Fibroblast of gingiva (primary cell): ENCODE results near the gene EP400.

Experiments
- DNase-seq: peaks from one replicate; pipeline ENCODE4 v3.0.0-alpha.2; 2011; ENCODE audit warnings: low read depth

Gene EP400

GRCh38 chr12:131949431-131950181 lies at the start of gene EP400:
TSS of gene EP400 (plus strand) at chr12:131949942. CDS start at chr12:131960620, 10,678 bp downstream.
- peak; percentile 93 for DNase-seq

GRCh38 chr12:131900397-131900796 lies 49.3 kb upstream of the EP400 start:
- no peak for DNase-seq

- no peak for DNase-seq
These were observed 48.1 kb upstream of the EP400 start for GRCh38 chr12:131901431-131902331.

GRCh38 chr12:131902332-131903241 lies 47.2 kb upstream of the EP400 start:
- DNase-seq, result no peak

GRCh38 chr12:131903270-131904255 lies 46.2 kb upstream of the EP400 start:
- no peak for DNase-seq

GRCh38 chr12:131904346-131904745 lies 45.4 kb upstream of the EP400 start:
- DNase-seq, result no peak

GRCh38 chr12:131905081-131905629 lies 44.6 kb upstream of the EP400 start:
- no peak for DNase-seq

- no peak for DNase-seq
These were observed 44.1 kb upstream of the EP400 start for GRCh38 chr12:131905630-131906091.

- DNase-seq, result no peak
These were observed 42.2 kb upstream of the EP400 start for GRCh38 chr12:131907379-131908091.

- no peak for DNase-seq
These were observed 41.4 kb upstream of the EP400 start for GRCh38 chr12:131908092-131909080.

GRCh38 chr12:131909081-131909751 lies 40.5 kb upstream of the EP400 start:
- DNase-seq, result no peak

GRCh38 chr12:131909752-131910219 lies 40.0 kb upstream of the EP400 start:
- DNase-seq, result no peak

- no peak for DNase-seq
These were observed 39.3 kb upstream of the EP400 start for GRCh38 chr12:131910302-131911027.

GRCh38 chr12:131911028-131911650 lies 38.6 kb upstream of the EP400 start:
- DNase-seq, result no peak

- DNase-seq, result no peak
These were observed 37.8 kb upstream of the EP400 start for GRCh38 chr12:131911851-131912477.
